ENCODE results near the gene SMS. TPM values are rescaled to one million over a fixed set of nuclear protein-coding genes. Genes with fewer than 3 reads are reported as not detected.

Gene SMS
- total RNA-seq, 1 experiment from 2014 or later, result 164 TPM

GRCh38 chrX:21993265-21993664, 52.8 kb downstream of the SMS start:
- H3F3A ChIP-seq (ENCODE audit: low read length, unreplicated experiment), result no peaks in the 10 kb centered on the region
- H3K4me1 ChIP-seq (ENCODE audit: insufficient read depth, low read length), result no peaks in the 10 kb centered on the region
- no peak overlapping the region for H3K27ac ChIP-seq (ENCODE audit: low read length)
- H3K4me3 ChIP-seq (ENCODE audit: low read length), result no peak overlapping the region
- no TSS peak for BruUV-seq (replicated peaks)
- H3K9me2 ChIP-seq (replicated peaks; ENCODE audit: low read length), result no peaks in the 10 kb centered on the region
- no peaks in the 10 kb centered on the region for H3K79me2 ChIP-seq (ENCODE audit: low read length)
- ATAC-seq (no peak), DNase-seq (no peak)
- no peak overlapping the region for H2AFZ ChIP-seq (ENCODE audit: low read length)
- no peak overlapping the region for H3K4me2 ChIP-seq (ENCODE audit: low read length)
- POLR2A ChIA-PET (ENCODE audit: unreplicated experiment), result no interaction called here
- intact Hi-C loops (cut with micrococcal nuclease), result no loop called here
- CTCF ChIA-PET, result no interaction called here
- H3K9me3 ChIP-seq (ENCODE audit: low read length), result no peaks in the 10 kb centered on the region
- H3K36me3 ChIP-seq (ENCODE audit: low read depth, low read length), result peaks cover 20% of the 10 kb centered on the region
- H3K9ac ChIP-seq (ENCODE audit: low read length), result no peak overlapping the region
- TF ChIP-seq EZH2phosphoT487 (IDR thresholded peaks at IDR 0.05; ENCODE audit: borderline replicate concordance, low read length), result no peak
- TF ChIP-seq CTCF (conservative IDR thresholded peaks at IDR 0.05; ENCODE audit: low read depth, low read length), result no peak
- no peaks in the 10 kb centered on the region for H3K27me3 ChIP-seq (ENCODE audit: low read length)
- no peaks in the 10 kb centered on the region for H4K20me1 ChIP-seq (ENCODE audit: low read length)

- no peak overlapping the region for H3K4me3 ChIP-seq (ENCODE audit: low read length)
- H3K27ac ChIP-seq (ENCODE audit: low read length), result no peak overlapping the region
- peak; percentile 18 for DNase-seq
- no peaks in the 10 kb centered on the region for H3F3A ChIP-seq (ENCODE audit: low read length, unreplicated experiment)
- no peaks in the 10 kb centered on the region for H3K79me2 ChIP-seq (ENCODE audit: low read length)
- H3K27me3 ChIP-seq (ENCODE audit: low read length), result no peaks in the 10 kb centered on the region
- H3K4me2 ChIP-seq (ENCODE audit: low read length), result no peak overlapping the region
- no peaks in the 10 kb centered on the region for H4K20me1 ChIP-seq (ENCODE audit: low read length)
- H3K9me3 ChIP-seq (ENCODE audit: low read length), result no peaks in the 10 kb centered on the region
- BruUV-seq (replicated peaks), result no TSS peak
- no peak for TF ChIP-seq EZH2phosphoT487 (IDR thresholded peaks at IDR 0.05; ENCODE audit: borderline replicate concordance, low read length)
- TF ChIP-seq EZH2 (IDR thresholded peaks at IDR 0.05; ENCODE audit: low read length, unreplicated experiment), result no peak
- TF ChIP-seq CTCF (conservative IDR thresholded peaks at IDR 0.05; ENCODE audit: low read depth, low read length), result no peak
- H3K4me1 ChIP-seq (ENCODE audit: insufficient read depth, low read length), result no peaks in the 10 kb centered on the region
- ChIA-PET CTCF (no interaction called here), POLR2A (ENCODE audit: unreplicated experiment) (no interaction called here)
- intact Hi-C loops (cut with micrococcal nuclease), result no loop called here
- no peak for ATAC-seq
- peaks cover 5% of the 10 kb centered on the region for H3K36me3 ChIP-seq (ENCODE audit: low read depth, low read length)
- no peak overlapping the region for H2AFZ ChIP-seq (ENCODE audit: low read length)
- H3K9ac ChIP-seq (ENCODE audit: low read length), result no peak overlapping the region
- no peaks in the 10 kb centered on the region for H3K9me2 ChIP-seq (replicated peaks; ENCODE audit: low read length)
Measured at GRCh38 chrX:21996872-21997455, 56.5 kb downstream of the SMS start.

- Histone ChIP-seq H3K27me3 (ENCODE audit: low read length) (no peaks in the 10 kb centered on the region), H3K4me2 (ENCODE audit: low read length) (no peak overlapping the region), H3K4me3 (ENCODE audit: low read length) (no peak overlapping the region), H3K4me1 (ENCODE audit: insufficient read depth, low read length) (no peaks in the 10 kb centered on the region), H2AFZ (ENCODE audit: low read length) (no peak overlapping the region), H3K9me3 (ENCODE audit: low read length) (no peaks in the 10 kb centered on the region), H4K20me1 (ENCODE audit: low read length) (no peaks in the 10 kb centered on the region), H3K36me3 (ENCODE audit: low read depth, low read length) (peaks cover 3% of the 10 kb centered on the region; the same call in 1 of the 2 replicates), H3K9ac (ENCODE audit: low read length) (no peak overlapping the region), H3K27ac (ENCODE audit: low read length) (no peak overlapping the region), H3K9me2 (replicated peaks; ENCODE audit: low read length) (no peaks in the 10 kb centered on the region), H3K79me2 (ENCODE audit: low read length) (no peaks in the 10 kb centered on the region), H3F3A (ENCODE audit: low read length, unreplicated experiment) (no peaks in the 10 kb centered on the region)
- BruUV-seq (replicated peaks), result no TSS peak
- ChIA-PET CTCF (no interaction called here), POLR2A (ENCODE audit: unreplicated experiment) (no interaction called here)
- DNase-seq (no peak), ATAC-seq (no peak)
- intact Hi-C loops (cut with micrococcal nuclease), result no loop called here
- TF ChIP-seq EZH2phosphoT487 (IDR thresholded peaks at IDR 0.05; ENCODE audit: borderline replicate concordance, low read length), result no peak
- TF ChIP-seq EZH2 (IDR thresholded peaks at IDR 0.05; ENCODE audit: low read length, unreplicated experiment), result no peak
- TF ChIP-seq CTCF (conservative IDR thresholded peaks at IDR 0.05; ENCODE audit: low read depth, low read length), result no peak
Measured at GRCh38 chrX:21998037-21998436, 57.5 kb downstream of the SMS start.

Data from PC-3 (cell line).